Measurements from ENCODE around the gene DYNLT1.
"Not testable (repeated sequence)": the region's sequence is repeated elsewhere in the genome, so short reads cannot be mapped to it uniquely, and the experiment has no call there.

The DYNLT1 gene

DNA sequence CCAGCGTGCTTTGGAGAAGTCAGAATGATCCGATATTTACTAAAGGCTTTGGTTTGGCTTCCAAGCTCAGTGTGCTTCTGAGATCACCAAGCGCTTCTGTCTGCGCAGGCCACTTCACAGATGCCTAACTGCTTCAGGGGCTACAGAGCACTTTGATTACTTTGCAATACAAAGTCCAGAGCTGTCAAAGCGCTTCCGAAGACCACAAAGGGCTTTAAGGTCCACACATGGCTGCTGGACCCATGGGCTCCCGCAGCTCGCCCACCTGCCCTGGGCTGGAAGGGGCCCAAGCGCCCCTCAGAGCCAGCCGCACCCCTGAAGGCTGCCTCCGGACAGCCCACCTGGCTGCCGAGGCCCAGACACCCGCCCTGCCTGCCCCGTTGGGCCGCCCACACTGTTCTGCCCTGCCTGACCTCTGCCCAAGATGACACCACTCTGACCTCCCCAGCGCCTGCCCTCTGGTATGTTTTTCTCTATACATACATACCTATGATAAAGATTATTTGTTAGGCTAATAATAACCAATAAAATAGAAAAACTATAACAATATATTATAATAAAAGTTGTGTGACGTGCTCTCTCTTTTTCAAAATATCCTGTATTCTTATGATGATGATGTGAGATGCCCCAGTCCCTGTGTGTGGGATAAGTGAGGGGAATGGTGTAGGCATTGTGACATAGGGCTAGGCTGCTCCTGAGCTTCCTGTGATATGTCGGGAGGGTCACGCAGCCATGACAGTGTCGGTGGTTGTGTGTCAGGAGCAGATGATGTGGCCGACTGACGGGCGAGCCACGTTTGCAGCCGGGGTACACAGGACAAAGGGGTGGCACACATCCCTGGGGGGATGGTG lies 22.6 kb downstream of the DYNLT1 start:
- DNase-seq: no peak

DNA sequence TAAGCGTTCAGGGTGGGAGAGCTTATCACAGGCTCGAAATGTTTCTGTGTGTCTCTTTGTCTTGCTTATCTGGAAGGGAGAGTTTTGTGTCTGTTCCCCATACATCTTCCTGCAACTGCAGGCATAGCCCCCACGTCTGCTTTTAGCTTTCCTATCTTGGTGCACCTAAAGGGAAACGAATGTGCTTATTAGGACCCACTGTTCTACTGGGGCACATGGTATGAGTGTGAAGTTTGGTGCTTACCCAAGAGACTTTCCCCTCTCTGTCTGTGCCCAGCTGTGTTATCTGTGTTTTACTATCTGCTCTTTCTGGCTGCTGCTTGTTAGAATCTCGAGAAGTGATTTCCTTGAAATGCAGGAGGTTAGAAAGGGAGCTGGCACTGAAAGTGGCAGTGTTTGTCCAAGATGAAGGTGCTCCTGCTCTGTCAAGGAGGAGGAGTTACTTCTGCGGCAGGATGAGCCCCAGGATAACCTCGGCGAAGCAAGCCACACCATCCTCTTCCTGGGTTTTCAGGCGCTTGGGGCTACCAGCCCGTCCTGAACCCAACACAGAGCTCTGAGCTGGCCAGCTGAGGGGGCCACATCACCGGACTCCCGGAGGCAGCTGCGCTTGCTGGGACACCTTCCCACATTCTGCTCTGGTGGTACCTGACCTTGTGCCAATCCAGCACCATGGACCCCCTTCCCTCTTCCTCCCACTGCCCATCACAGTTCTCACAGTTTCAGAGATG lies 23.4 kb downstream of the DYNLT1 start:
- no peak for DNase-seq

DNA sequence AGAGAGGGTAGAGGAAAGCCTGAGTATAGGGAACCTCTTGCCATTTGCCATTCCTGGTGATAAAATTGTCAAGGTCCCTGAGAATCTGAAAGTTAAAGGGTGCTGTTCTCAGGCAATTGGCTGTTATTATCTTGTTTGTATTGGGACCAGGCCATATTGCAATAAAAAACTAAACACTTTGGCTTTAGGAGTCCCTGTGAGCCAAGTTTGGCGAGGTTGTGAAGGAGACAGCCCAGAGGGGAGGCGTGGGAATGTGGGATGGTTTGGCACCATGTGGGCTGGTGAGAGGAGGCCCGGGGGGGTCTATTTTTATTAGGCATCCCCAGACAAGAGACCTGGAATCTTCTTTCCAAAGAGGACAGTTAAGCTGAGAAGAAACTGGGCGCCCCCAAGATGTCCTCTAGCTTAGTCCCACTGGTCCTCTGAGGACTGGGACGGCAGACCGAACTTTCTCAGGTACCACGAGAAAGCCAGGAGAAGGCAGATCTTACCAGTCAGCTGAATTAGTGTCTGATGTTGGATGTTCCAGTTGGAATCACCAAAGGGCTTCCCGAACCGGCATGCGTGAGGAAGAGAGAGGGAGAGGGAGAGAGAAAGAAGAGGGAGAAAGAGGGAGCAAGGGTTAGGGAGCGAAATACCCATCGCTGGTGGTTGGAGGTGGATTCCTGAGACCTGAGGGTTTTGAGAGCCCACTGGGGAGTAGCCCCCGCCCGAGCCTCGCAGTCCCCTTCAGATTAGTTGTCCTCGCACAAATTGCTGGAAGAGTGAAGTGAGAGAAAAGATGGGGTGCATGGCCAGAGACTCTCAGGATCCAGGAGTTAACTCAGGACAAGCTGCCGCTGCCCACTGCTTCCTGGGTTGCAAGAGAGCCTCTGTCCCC lies 24.4 kb downstream of the DYNLT1 start:
- no peak for DNase-seq

DNA sequence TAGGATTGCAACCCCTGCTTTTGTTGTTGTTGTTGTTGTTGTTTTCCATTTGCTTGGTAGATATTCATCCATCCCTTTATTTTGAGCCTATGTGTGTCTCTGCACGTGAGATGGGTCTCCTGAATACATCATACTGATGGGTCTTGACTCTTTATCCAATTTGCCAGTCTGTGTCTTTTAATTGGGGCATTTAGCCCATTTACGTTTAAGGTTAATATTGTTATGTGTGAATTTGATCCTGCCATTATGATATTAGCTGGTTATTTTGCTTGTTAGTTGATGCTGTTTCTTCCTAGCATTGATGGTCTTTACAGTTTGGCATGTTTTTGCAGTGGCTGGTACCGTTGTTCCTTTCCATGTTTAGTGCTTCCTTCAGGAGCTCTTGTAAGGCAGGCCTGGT lies 26.3 kb downstream of the DYNLT1 start:
- DNase-seq: not testable (repeated sequence)

DNA sequence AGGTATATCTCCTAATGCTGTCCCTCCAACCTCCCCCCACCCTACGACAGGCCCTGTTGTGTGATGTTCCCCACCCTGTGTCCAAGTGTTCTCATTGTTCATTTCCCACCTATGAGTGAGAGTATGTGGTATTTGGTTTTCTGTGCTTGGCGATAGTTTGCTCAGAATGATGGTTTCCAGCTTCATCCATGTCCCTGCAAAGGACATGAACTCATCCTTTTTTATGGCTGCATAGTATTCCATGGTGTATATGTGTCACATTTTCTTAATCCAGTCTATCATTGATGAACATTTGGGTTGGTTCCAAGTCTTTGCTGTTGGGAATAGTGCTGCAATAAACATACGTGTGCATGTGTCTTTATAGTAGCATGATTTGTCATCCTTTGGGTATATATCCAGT lies 29.9 kb downstream of the DYNLT1 start:
- DNase-seq: not testable (repeated sequence)

DNA sequence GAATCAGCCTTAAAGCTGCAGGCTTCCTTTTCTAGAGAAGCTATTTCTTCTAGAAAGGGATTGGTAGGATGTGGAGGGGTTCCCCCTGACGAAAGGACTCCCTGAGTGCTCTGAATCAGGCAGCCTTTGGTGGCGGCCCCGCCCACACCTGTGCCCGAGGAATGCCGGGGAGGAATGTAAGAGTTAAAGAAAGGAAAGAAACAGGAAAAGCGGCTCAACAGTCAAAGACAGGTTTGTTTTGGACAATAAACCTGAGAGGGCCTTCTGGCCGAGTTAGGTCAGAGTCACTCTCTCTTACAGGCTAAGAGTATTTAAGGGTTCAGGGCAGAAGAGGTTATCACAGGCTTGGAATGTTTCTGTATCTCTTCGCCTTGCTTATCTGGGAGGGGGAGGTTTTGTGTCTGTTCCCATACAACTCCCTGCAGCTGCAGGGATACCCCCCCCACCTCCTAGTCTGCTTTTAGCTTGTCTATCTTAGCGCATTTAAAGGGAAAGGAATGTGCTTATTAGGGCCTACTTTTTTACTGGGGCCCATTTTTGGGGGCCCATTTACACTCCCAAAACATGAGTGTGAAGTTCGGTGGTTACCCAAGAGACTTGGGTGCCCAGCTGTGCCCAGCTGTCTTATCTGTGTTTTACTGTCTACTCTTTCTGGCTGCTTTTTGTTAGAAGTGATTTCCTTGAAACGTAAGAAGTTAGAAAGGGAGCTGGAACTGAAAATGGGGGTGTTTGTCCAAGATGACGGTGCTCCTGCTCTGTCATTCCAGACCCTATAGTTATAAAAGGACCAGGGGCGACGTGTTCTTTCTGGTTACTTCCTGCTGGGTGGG lies 32.8 kb downstream of the DYNLT1 start:
- no peak for DNase-seq

DNA sequence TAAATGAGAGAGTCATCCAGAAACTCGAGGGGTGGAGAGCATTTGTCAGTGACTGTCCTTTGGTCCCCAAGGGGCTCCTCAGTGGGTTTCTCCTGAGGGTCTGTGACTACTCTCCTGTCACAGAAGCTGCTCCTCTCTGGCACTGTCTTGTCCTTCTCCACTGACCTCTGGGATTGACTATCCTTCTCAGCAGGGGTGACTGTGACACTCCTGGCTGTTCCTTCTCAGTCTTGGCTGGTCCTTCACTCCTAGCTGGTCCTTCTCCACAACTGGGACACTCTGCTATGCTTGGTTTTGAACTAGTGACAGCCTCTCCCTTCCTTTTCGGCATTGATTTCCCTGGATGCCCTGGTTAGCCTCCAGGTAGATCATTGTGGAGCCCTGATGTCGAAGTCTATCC lies 33.5 kb downstream of the DYNLT1 start:
- DNase-seq: no peak

DNA sequence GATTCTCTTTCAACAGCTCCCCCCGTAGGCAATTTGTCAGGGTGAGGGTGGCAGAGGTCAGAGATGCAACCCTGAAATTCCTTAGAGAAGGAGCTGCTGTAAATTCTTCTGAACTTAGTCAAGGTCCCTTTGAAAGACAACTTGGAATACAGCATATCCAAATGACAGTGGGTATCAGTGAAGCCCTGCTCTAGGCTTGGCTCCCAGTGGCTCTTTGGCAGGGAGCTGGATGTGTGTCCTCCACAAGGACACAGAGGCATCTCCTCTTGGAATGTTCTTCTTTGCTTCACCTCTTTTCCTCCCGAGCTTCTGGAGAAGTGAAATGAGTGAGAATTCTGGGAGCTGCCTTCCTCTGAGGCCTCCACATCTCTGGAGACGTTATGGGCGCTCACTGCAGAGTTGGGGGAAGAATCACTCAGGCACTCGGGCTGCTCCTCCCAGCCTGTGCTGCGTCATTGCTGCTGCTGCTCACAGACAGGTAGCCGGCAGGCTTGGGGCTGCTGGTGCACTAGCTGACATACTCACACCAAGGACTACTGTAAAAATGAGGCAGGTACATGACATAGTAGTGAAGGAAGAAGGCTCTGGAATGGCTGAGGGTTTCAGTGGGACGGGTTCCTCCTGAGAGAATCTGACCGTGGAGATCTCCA lies 34.1 kb downstream of the DYNLT1 start:
- no peak for DNase-seq

DNA sequence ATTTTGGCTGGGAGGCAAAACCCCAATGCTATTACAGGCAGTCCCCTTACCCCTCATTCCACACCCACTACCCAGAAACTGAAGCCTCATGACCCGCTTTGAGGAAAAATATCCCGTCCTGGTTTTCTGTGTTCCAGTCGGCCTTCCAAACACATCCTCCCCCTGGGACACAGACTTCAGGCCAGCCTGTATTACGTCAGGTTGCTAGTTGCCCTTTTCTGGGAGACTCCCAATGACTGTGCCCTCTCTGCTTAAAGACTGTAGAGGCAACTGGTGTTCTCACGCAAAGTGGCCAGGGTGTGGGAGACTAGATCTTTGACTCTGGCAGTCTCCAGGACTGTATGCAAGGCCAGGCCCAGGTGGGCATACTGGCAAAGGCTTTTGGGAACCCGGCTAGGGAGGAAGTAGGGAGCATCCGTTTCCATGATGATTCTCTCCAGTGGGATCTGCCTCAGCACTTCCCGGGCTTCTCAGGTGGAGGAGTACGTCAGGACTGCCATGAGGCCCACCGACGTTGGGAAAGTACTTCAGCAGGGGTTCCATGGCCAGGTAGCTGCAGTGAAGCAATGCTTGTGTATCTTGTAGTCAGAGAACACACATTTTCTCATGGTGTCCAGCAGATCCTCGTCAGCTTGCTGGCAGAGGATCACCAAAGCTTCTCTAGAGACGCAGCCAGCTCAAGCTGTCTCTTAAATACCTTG lies 34.9 kb downstream of the DYNLT1 start:
- no peak for DNase-seq

DNA sequence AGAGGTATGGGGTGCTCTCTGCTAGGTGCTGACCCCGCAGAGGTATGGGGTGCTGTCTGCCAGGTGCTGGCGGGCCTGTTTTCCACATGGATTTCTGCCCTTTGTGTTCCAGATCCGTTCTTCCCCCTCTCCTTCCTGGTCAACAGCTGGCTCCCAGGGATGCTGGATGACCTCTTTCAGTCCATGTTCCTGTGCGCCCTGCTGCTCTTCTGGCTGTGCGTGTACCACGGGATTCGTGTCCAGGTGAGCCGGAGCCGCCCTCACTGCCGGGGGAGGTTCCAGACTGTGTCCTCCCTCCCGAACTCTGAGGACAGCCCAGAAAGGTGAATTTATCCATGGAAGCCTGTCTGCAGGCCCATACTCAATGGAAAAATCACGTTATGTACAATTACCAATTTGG lies 36.3 kb downstream of the DYNLT1 start:
- no peak for DNase-seq

DNA sequence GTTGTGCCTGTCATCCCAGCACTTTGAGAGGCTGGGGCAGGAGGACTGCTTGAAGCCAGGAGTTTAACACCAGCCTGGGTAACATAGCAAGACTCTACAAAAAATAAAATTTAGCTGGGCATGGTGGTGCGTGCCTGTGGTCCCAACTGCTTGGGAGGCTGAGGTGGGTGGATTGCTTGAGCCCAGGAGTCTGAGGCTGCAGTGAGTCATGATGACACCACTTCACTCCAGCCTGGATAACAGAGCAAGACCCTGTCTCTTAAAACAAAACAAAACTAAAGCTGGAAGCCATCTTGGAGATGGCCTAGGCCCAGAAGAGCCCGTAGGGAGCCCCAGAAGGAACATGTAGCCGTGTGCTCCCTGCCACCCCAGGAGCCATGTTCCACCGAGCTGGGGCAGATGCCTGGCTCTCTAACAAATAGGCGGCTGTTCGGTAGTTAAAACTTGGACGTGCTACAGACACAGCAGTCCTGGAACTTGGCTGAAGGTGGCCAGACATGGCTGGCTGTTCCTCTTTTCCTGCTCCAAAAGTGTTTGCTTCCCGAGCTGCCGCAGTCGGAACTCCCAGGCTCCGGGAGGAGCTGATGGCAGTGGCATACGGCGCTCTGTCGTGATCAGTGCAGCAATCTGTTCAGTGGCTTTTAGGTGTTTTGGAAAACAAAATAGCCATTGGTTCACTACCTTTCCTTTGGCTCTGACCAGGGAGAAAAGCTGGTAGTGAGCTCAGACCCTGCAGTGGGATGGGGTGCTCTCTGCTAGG lies 37.0 kb downstream of the DYNLT1 start:
- no peak for DNase-seq

DNA sequence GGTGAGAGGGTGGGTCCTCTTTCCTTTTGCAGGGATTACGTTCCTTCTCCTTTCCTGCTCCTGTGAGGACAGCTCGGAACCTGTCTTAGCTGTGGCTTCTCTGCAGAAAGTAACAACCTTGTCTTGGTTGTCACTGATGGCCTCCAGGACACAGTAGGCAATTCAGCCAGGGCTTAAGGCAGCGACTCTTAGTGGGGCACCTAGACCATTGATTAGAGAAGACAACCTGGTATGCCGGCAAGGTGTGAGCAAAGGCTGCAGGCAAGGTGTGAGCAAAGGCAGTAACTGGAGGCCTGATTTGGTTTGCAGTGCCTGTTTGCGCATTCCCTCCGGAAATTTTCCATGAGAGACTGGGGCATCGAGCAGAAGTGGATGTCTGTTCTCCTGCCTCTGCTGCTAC lies 37.6 kb downstream of the DYNLT1 start:
- DNase-seq: no peak

DNA sequence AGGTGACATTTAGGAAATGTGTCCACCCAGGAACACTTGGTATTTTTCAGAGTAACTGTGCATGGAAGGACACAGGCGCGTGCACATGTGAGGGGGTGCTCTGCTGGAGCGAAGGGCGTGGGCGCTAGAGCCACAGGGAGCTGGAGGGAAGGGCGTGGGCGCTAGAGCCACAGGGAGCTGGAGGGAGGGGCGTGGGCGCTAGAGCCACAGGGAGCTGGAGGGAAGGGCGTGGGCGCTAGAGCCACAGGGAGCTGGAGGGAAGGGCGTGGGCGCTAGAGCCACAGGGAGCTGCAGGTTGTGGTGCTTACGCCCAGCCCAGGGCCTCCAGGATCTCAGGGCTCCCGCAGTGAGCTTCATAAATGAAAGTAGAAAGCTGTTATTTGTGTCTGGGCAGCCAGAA lies 38.5 kb downstream of the DYNLT1 start:
- not testable (repeated sequence) for DNase-seq

DNA sequence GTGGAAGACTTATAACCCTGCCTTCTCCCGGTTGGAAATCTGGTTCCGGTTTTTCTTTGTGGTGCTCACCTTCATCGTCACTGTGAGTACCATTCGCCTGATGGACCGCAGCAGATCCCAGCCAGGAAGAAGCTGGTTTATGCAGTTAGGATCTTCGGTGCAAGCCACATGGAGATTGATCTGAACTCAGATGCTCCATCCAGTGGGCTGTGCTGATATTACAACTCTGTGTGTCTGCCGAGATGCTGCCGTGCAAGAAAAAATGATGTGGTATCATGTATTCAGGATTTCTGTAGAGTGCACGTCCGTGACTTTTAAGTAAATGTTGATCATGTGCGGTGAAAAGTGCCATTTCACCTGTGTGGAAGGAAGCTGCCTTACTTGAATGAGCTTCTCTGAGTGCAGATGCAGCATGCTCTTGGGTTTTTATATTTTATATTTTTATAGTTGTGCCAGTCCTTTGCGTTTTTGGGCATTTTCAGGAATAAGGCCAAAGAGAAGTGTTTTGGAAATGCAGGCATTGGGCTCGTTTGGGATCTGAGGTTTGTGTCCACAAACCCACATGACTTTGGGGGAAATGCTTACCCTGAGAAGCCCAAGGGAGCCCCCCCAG lies 39.2 kb downstream of the DYNLT1 start:
- peak; percentile 86 to 90 for DNase-seq

DNA sequence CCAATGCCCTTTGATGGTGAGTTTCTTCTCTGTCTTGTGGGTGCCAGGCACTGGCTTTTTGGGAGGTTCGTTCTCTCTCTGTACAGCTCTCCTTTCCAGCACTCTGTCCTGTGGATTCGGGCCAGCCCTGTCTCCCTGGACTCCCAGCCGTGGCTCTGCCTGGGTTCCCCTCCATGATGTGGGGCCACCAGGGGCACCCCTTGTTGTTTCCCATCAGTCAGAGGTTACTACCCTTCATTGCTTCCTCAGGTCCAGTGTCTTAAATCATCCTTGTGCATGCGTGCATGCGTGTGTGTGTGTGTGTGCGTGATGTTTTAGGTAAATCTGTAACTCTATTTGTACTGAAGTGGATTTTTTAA lies 40.5 kb downstream of the DYNLT1 start:
- DNase-seq: no peak

DNA sequence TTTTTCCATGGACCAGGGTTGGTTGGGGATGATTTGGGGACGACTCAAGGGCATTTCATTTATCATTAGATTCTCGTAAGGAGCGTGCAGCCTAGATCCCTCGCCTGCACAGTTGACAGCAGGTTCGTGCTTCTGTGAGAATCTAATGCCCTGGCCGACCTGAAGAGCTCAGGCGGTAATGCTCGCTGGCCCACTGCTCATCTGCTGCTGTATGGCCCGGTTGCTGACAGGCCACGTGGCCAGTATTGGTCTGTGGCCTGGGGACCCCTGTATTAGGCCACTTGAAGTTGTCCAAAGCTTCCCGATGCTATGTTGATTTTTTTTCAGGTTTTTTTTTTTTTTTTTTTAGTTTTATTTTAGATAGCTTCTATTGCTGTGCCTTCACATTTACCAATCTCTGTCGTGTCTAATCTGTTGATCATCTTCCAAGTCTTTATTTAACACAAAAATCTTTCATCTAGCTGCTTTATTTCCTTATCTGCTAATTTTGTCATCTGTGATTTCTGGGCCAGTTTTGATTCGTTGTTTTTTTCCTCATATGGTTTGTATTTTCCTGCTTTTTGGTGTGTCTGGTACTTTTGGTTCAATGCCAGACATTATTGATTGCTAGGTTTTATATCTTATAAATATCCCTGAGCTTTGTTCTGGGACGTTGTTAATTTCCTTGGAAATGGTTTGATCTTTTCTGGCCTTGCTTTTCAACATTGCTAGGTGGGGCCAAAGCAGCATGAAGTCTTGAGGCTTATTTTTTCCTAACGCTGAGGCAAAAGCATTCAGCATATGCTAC lies 41.1 kb downstream of the DYNLT1 start:
- no peak for DNase-seq

DNA sequence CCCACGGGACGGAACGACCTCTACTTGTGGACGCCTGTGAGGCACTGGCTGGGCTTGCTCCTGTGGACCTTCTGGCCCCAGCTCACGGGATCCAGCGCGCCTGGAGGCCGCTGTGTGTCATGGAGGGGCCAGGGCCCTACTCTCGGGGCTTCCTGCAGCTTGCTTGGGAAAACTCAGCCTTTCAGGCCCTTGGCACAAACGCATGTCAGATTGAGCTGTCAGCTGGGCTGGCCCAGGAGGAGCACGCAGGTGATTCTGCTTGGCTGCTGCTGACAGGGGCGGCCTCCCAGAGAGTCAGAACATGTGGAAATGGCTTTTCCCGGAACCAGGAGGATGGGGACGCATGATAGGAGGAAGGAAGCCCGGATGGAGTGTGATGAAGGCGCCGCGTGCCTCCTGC lies 44.9 kb downstream of the DYNLT1 start:
- no peak for DNase-seq

DNA sequence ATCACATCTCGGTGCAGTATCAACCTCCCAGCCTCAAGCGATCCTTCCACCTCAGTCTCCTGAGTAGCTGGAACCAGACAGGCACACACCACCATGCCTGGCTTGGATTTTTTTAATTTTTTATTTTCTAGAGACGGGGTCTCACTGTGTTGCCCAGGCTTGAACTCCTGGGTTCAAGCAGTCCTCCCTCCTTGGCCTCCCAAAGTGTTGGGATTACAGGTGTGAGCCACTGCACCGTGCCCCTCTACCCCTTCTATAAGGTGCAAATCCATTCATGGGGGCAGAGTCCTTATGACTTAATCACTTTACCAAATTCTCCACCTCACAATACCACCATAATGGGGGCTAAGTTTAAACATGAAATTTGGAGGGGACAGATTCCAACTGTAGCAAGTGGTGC lies 47.0 kb downstream of the DYNLT1 start:
- no peak for DNase-seq

DNA sequence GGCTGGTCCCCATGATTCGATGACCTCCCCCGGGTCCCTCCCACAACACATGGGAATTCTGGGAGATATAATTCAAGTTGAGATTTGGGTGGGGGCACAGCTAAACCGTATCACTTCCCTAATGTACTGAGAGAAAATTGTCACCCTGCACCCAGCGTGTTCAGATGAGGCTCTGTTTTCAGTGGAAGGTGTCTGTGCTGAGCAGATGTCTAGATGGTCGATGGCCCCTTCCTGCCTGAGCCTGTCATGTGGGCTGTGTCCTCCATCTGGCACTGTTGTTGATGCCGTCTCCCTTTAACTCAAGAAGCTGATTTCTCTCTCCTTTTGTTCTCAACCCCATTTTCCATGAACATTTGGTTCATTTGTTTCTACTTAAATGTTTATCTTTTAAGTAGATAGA lies 47.7 kb downstream of the DYNLT1 start:
- no peak for DNase-seq

Measured in Kasumi-1 (cell line).